Forelimb muscle (tissue), 1 donor: ENCODE data around the gene UMODL1. TPM values are rescaled to one million over a fixed set of nuclear protein-coding genes. Genes with fewer than 3 reads are reported as not detected.

ENCODE experiments used
- DNase-seq: peaks from one replicate; pipeline ENCODE4 v3.0.0-alpha.2; 2013; ENCODE audit warnings: low read depth
- polyA plus RNA-seq: library from polyadenylated mRNA; unstranded; fragments of 120-200 nt; gene quantifications from one replicate; pipeline ENCODE4 v1.2.1, GENCODE V29; 2013; ENCODE audit not compliant: insufficient read length

UMODL1 gene
- polyA plus RNA-seq, 1 donor = not detected

- DNase-seq = no peak
Measured at GRCh38 chr21:42149656-42150473, 78.7 kb downstream of the UMODL1 start.

GRCh38 chr21:42150474-42151085, 79.5 kb downstream of the UMODL1 start:
- DNase-seq = no peak

GRCh38 chr21:42151148-42151947, 80.2 kb downstream of the UMODL1 start:
- DNase-seq = no peak

GRCh38 chr21:42151948-42152220, 80.8 kb downstream of the UMODL1 start:
- no peak for DNase-seq

- no peak for DNase-seq
Measured at GRCh38 chr21:42153046-42153686, 82.0 kb downstream of the UMODL1 start.

GRCh38 chr21:42153746-42154145, 82.6 kb downstream of the UMODL1 start:
- no peak for DNase-seq

GRCh38 chr21:42154237-42155044, 83.3 kb downstream of the UMODL1 start:
- DNase-seq = no peak

GRCh38 chr21:42155045-42155855, 84.1 kb downstream of the UMODL1 start:
- DNase-seq = no peak

- DNase-seq = no peak
Measured at GRCh38 chr21:42156690-42157605, 85.8 kb downstream of the UMODL1 start.

GRCh38 chr21:42157606-42158310, 86.6 kb downstream of the UMODL1 start:
- no peak for DNase-seq

GRCh38 chr21:42158846-42159245, 87.7 kb downstream of the UMODL1 start:
- no peak for DNase-seq

- DNase-seq = no peak
Measured at GRCh38 chr21:42159560-42160110, 88.5 kb downstream of the UMODL1 start.

- no peak for DNase-seq
Measured at GRCh38 chr21:42160111-42160721, 89.1 kb downstream of the UMODL1 start.

- no peak for DNase-seq
Measured at GRCh38 chr21:42160765-42161164, 89.6 kb downstream of the UMODL1 start.

GRCh38 chr21:42161401-42161955, 90.4 kb downstream of the UMODL1 start:
- no peak for DNase-seq

- DNase-seq = no peak
Measured at GRCh38 chr21:42161956-42162681, 91.0 kb downstream of the UMODL1 start.
